Muscle layer of duodenum (tissue), 2 donors: Measurements from ENCODE around the gene ADCY7.

Experiments
- H3K27ac ChIP-seq: one replicate; pipeline ENCODE4 v1.7.0; 2013; ENCODE audit warnings: mild to moderate bottlenecking, low read length
- H3K27me3 ChIP-seq: one replicate; pipeline ENCODE4 v1.7.0; 2013; ENCODE audit warnings: low read depth, mild to moderate bottlenecking, control low read depth, low read length
- H3K36me3 ChIP-seq, 2 donors: one replicate each; pipeline ENCODE4 v1.7.0; 2013; ENCODE audit warnings: low read length in 2 of 2, control low read depth in 1 of 2, mild to moderate bottlenecking in 1 of 2; ENCODE audit not compliant: insufficient read depth in 2 of 2, control insufficient read depth in 1 of 2
- H3K4me1 ChIP-seq, 2 donors: one replicate each; pipeline ENCODE4 v1.7.0; 2013; ENCODE audit warnings: low read length in 2 of 2, mild to moderate bottlenecking in 2 of 2, control low read depth in 1 of 2, moderate library complexity in 1 of 2; ENCODE audit not compliant: insufficient read depth in 2 of 2, control insufficient read depth in 1 of 2
- H3K4me3 ChIP-seq, 2 donors: one replicate each; pipeline ENCODE4 v1.7.0; 2013; ENCODE audit warnings: low read length in 2 of 2, low read depth in 1 of 2, mild to moderate bottlenecking in 1 of 2
- H3K9me3 ChIP-seq, 2 donors: one replicate each; pipeline ENCODE4 v1.7.0; 2013; ENCODE audit warnings: low read length in 2 of 2, control low read depth in 1 of 2, mild to moderate bottlenecking in 1 of 2; ENCODE audit not compliant: control insufficient read depth in 1 of 2
- donor health status: healthy.

Gene ADCY7

GRCh38 chr16:50323335-50324011 is 57.1 kb downstream of the ADCY7 start:
- Histone ChIP-seq H3K4me3 (no peak overlapping the region), H3K9me3 (no peaks in the 10 kb centered on the region), H3K36me3 (peaks cover 41 to 56% of the 10 kb centered on the region in 2 donors), H3K27ac (no peak overlapping the region), H3K4me1 (peaks cover 5 to 6% of the 10 kb centered on the region in 2 donors), H3K27me3 (no peaks in the 10 kb centered on the region)

- Histone ChIP-seq H3K4me1 (peaks cover 5 to 10% of the 10 kb centered on the region in 2 donors), H3K4me3 (no peak overlapping the region), H3K27ac (no peak overlapping the region), H3K9me3 (no peaks in the 10 kb centered on the region), H3K36me3 (peaks cover 37 to 48% of the 10 kb centered on the region in 2 donors), H3K27me3 (no peaks in the 10 kb centered on the region)
These were observed 58.0 kb downstream of the ADCY7 start for GRCh38 chr16:50324345-50324744.

GRCh38 chr16:50326264-50326663 is 59.9 kb downstream of the ADCY7 start:
- H3K27me3 ChIP-seq = no peaks in the 10 kb centered on the region
- peaks cover 25 to 29% of the 10 kb centered on the region in 2 donors for H3K36me3 ChIP-seq
- H3K4me3 ChIP-seq = no peak overlapping the region
- peaks cover 11 to 19% of the 10 kb centered on the region in 2 donors for H3K4me1 ChIP-seq
- H3K27ac ChIP-seq = no peak overlapping the region
- no peaks in the 10 kb centered on the region for H3K9me3 ChIP-seq

GRCh38 chr16:50326835-50327465 is 60.6 kb downstream of the ADCY7 start:
- Histone ChIP-seq H3K4me3 (no peak overlapping the region), H3K36me3 (peaks cover 23 to 25% of the 10 kb centered on the region in 2 donors), H3K9me3 (no peaks in the 10 kb centered on the region), H3K27ac (no peak overlapping the region), H3K27me3 (no peaks in the 10 kb centered on the region), H3K4me1 (peaks cover 11 to 19% of the 10 kb centered on the region in 2 donors)

- no peak overlapping the region for H3K4me3 ChIP-seq
- peaks cover 8 to 21% of the 10 kb centered on the region in 2 donors for H3K36me3 ChIP-seq
- no peaks in the 10 kb centered on the region for H3K27me3 ChIP-seq
- H3K27ac ChIP-seq = peak overlapping the region; percentile 72
- no peaks in the 10 kb centered on the region for H3K9me3 ChIP-seq
- H3K4me1 ChIP-seq = peaks cover 6 to 16% of the 10 kb centered on the region in 2 donors
These were observed 63.3 kb downstream of the ADCY7 start for GRCh38 chr16:50329446-50330189.

GRCh38 chr16:50331570-50331969 is 65.2 kb downstream of the ADCY7 start:
- Histone ChIP-seq H3K27me3 (no peaks in the 10 kb centered on the region), H3K4me3 (no peak overlapping the region), H3K9me3 (no peaks in the 10 kb centered on the region), H3K36me3 (peaks cover 6 to 15% of the 10 kb centered on the region in 2 donors), H3K4me1 (peaks cover 6 to 20% of the 10 kb centered on the region in 2 donors), H3K27ac (no peak overlapping the region)

- no peak overlapping the region for H3K4me3 ChIP-seq
- no peak overlapping the region for H3K27ac ChIP-seq
- peaks cover 6 to 15% of the 10 kb centered on the region in 2 donors for H3K36me3 ChIP-seq
These were observed 66.2 kb downstream of the ADCY7 start for GRCh38 chr16:50332599-50332998.

GRCh38 chr16:50334106-50334975 is 68.0 kb downstream of the ADCY7 start:
- Histone ChIP-seq H3K4me3 (no peak overlapping the region), H3K4me1 (peaks cover 6 to 24% of the 10 kb centered on the region in 2 donors), H3K36me3 (peaks cover 14 to 25% of the 10 kb centered on the region in 2 donors), H3K9me3 (no peaks in the 10 kb centered on the region), H3K27ac (no peak overlapping the region), H3K27me3 (no peaks in the 10 kb centered on the region)

More at GRCh38 chr16:50332599-50332998, 66.2 kb downstream of the ADCY7 start:
- H3K4me1 ChIP-seq = peaks cover 6 to 20% of the 10 kb centered on the region in 2 donors
- no peaks in the 10 kb centered on the region for H3K27me3 ChIP-seq
- H3K9me3 ChIP-seq = no peaks in the 10 kb centered on the region

GRCh38 chr16:50335196-50335958 is 69.0 kb downstream of the ADCY7 start:
- Histone ChIP-seq H3K27ac (no peak overlapping the region), H3K36me3 (peaks cover 14 to 26% of the 10 kb centered on the region in 2 donors), H3K27me3 (no peaks in the 10 kb centered on the region), H3K4me1 (peaks cover 0 to 14% of the 10 kb centered on the region in 2 donors), H3K4me3 (no peak overlapping the region), H3K9me3 (no peaks in the 10 kb centered on the region)

- Histone ChIP-seq H3K4me3 (no peak overlapping the region), H3K9me3 (no peaks in the 10 kb centered on the region), H3K27ac (no peak overlapping the region), H3K36me3 (peaks cover 14 to 26% of the 10 kb centered on the region in 2 donors), H3K4me1 (peaks cover 0 to 14% of the 10 kb centered on the region in 2 donors), H3K27me3 (no peaks in the 10 kb centered on the region)
These were observed 70.5 kb downstream of the ADCY7 start for GRCh38 chr16:50336884-50337283.
